Right lobe of liver (tissue), 4 donors: ENCODE measurements around the gene ST7.

Source experiments
- POLR2A ChIP-seq: fragments of 450-650 bp; IDR thresholded peaks from one replicate; pipeline ENCODE4 v1.6.1; 2017; ENCODE audit warnings: antibody characterized with exemption, mild to moderate bottlenecking
- TF ChIP-seq, protein P1 (sequence below), 4 donors: fragments of 200-600 bp in 3 of 4; fragments of 450-650 bp in 1 of 4; IDR thresholded peaks; one replicate each; pipeline versions ENCODE4 v1.5.1 to v1.8.0; 2016 to 2022; ENCODE audit warnings: antibody characterized with exemption in 4 of 4, mild to moderate bottlenecking in 2 of 4
- donor health status: DM: no; HTN: no; CAD: no.
- donor health status: DM: no; HTN: no; CAD: no.
- donor health status: DM: no; HTN: yes; CAD: no.

DNA sequence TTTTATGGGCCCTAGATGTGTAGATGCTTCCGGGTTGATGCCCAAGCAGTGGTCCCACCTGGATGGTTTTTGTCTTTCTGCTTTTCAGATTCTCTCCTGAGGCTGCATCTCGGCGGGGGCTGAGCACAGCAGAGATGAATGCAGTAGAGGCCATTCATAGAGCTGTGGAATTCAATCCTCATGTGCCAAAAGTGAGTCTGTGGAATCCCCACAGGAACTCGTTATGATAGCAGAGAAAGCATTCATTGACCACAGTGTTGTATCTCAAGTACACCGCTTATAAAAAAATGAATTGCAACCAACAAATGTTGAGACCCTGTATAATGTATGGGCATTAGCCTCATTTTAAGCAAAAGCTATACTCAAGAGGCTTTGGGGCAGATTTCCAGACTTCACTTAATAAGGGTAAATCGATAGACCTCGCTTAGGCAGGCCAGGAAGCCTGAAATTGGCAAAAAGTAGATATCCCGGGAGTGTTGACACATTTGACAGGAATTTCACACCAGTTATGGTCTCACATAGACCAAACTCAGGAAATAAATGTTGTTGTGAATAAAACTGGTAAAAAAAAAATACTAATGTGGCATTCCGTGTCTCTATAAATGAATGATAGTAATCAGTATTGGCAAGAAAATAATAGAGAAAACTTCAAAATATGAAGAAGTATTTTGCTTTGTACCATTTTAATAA lies 237.6 kb downstream of the ST7 start:
- TF ChIP-seq, protein P1, sequence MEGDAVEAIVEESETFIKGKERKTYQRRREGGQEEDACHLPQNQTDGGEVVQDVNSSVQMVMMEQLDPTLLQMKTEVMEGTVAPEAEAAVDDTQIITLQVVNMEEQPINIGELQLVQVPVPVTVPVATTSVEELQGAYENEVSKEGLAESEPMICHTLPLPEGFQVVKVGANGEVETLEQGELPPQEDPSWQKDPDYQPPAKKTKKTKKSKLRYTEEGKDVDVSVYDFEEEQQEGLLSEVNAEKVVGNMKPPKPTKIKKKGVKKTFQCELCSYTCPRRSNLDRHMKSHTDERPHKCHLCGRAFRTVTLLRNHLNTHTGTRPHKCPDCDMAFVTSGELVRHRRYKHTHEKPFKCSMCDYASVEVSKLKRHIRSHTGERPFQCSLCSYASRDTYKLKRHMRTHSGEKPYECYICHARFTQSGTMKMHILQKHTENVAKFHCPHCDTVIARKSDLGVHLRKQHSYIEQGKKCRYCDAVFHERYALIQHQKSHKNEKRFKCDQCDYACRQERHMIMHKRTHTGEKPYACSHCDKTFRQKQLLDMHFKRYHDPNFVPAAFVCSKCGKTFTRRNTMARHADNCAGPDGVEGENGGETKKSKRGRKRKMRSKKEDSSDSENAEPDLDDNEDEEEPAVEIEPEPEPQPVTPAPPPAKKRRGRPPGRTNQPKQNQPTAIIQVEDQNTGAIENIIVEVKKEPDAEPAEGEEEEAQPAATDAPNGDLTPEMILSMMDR (IDR thresholded peaks at IDR 0.05) = no peak
- TF ChIP-seq POLR2A = no peak
